ENCODE measurements around the gene GM2A. TPM values are rescaled to one million over a fixed set of nuclear protein-coding genes. Genes with fewer than 3 reads are reported as not detected.

GM2A gene
- total and polyA plus RNA-seq, 2 donors (not counting 1 experiment from before 2014, with no cell fraction given), result 29.8 to 82.7 TPM

GRCh38 chr5:151285683-151286082 lies 32.7 kb downstream of the GM2A start:
- intact Hi-C loops (cut with micrococcal nuclease), result no loop called here
- TF ChIP-seq EZH2 (IDR thresholded peaks at IDR 0.05; ENCODE audit: borderline replicate concordance, insufficient read depth, low read depth, low read length, poor library complexity, severe bottlenecking) (no peak), CTCF (IDR thresholded peaks at IDR 0.05) (no peak)
- no peaks in the 10 kb centered on the region for H3K27me3 Mint-ChIP-seq
- no peak overlapping the region for H3K4me3 ChIP-seq (ENCODE audit: control extremely low read depth in 1 of 5, extremely low read depth in 1 of 5, insufficient read depth in 1 of 5, low read depth in 2 of 5, low read length in 4 of 5)
- 96% methylated on average over 2 of the region's 5 CpGs for WGBS (ENCODE audit: insufficient coverage)
- H3K36me3 ChIP-seq (replicated peaks in 1 of 2; ENCODE audit: control extremely low read depth in 1 of 2, control insufficient read depth in 1 of 2, extremely low read depth in 1 of 2, insufficient read depth in 2 of 2, low read length in 1 of 2), result no peaks in the 10 kb centered on the region
- H3K9me3 ChIP-seq (ENCODE audit: control extremely low read depth in 1 of 3, control insufficient read depth in 2 of 3, insufficient read depth in 1 of 3, low read length in 2 of 3), result no peaks in the 10 kb centered on the region
- H3K4me1 Mint-ChIP-seq, result no peaks in the 10 kb centered on the region
- H3K9me3 Mint-ChIP-seq (ENCODE audit: insufficient read depth), result no peaks in the 10 kb centered on the region
- no peaks in the 10 kb centered on the region for H4K20me1 ChIP-seq (ENCODE audit: control insufficient read depth, insufficient read depth, low read length, poor library complexity, severe bottlenecking)
- H3K79me2 ChIP-seq (ENCODE audit: control insufficient read depth, insufficient read depth, low read length), result no peaks in the 10 kb centered on the region
- no peak overlapping the region for H3K4me2 ChIP-seq (replicated peaks; ENCODE audit: low read depth, low read length, poor library complexity, severe bottlenecking)
- no peaks in the 10 kb centered on the region for H3K4me1 ChIP-seq (ENCODE audit: control insufficient read depth in 2 of 2, insufficient read depth in 2 of 2, low read length in 2 of 2)
- H3K27ac ChIP-seq (ENCODE audit: low read length in 2 of 2), result no peak overlapping the region
- ChIA-PET CTCF (no interaction called here), POLR2A (no interaction called here)
- H3K27ac Mint-ChIP-seq, result no peak overlapping the region
- no peak overlapping the region for H2AFZ ChIP-seq (ENCODE audit: insufficient read depth, low read depth, low read length, poor library complexity, severe bottlenecking)
- H3K9ac ChIP-seq (ENCODE audit: low read length), result no peak overlapping the region
- ATAC-seq (ENCODE audit: low read depth) (no peak), DNase-seq (no peak)
- H3K27me3 ChIP-seq (replicated peaks in 1 of 4; ENCODE audit: control extremely low read depth in 1 of 4, control insufficient read depth in 3 of 4, insufficient read depth in 4 of 4, low read length in 3 of 4), result no peaks in the 10 kb centered on the region
- H3K4me3 Mint-ChIP-seq, result no peak overlapping the region

GRCh38 chr5:151286246-151286645 lies 33.3 kb downstream of the GM2A start:
- H3K4me1 Mint-ChIP-seq, result no peaks in the 10 kb centered on the region
- DNase-seq, result no peak
- no peak overlapping the region for H2AFZ ChIP-seq (ENCODE audit: insufficient read depth, low read depth, low read length, poor library complexity, severe bottlenecking)
- TF ChIP-seq CTCF (IDR thresholded peaks at IDR 0.05), result no peak
- TF ChIP-seq EZH2 (IDR thresholded peaks at IDR 0.05; ENCODE audit: borderline replicate concordance, insufficient read depth, low read depth, low read length, poor library complexity, severe bottlenecking), result no peak
- ATAC-seq (ENCODE audit: low read depth), result no peak
- 83% methylated on average over 1 of the region's 1 CpG for WGBS (ENCODE audit: insufficient coverage)
- no peaks in the 10 kb centered on the region for H3K36me3 ChIP-seq (replicated peaks in 1 of 2; ENCODE audit: control extremely low read depth in 1 of 2, control insufficient read depth in 1 of 2, extremely low read depth in 1 of 2, insufficient read depth in 2 of 2, low read length in 1 of 2)
- no peak overlapping the region for H3K4me2 ChIP-seq (replicated peaks; ENCODE audit: low read depth, low read length, poor library complexity, severe bottlenecking)
- ChIA-PET POLR2A (no interaction called here), CTCF (no interaction called here)
- H4K20me1 ChIP-seq (ENCODE audit: control insufficient read depth, insufficient read depth, low read length, poor library complexity, severe bottlenecking), result no peaks in the 10 kb centered on the region
- no peak overlapping the region for H3K4me3 ChIP-seq (ENCODE audit: control extremely low read depth in 1 of 5, extremely low read depth in 1 of 5, insufficient read depth in 1 of 5, low read depth in 2 of 5, low read length in 4 of 5)
- no peak overlapping the region for H3K9ac ChIP-seq (ENCODE audit: low read length)
- H3K4me3 Mint-ChIP-seq, result no peak overlapping the region
- H3K27me3 ChIP-seq (replicated peaks in 1 of 4; ENCODE audit: control extremely low read depth in 1 of 4, control insufficient read depth in 3 of 4, insufficient read depth in 4 of 4, low read length in 3 of 4), result no peaks in the 10 kb centered on the region
- H3K9me3 Mint-ChIP-seq (ENCODE audit: insufficient read depth), result no peaks in the 10 kb centered on the region
- intact Hi-C loops (cut with micrococcal nuclease), result no loop called here
- H3K9me3 ChIP-seq (ENCODE audit: control extremely low read depth in 1 of 3, control insufficient read depth in 2 of 3, insufficient read depth in 1 of 3, low read length in 2 of 3), result no peaks in the 10 kb centered on the region
- no peak overlapping the region for H3K27ac ChIP-seq (ENCODE audit: low read length in 2 of 2)
- no peaks in the 10 kb centered on the region for H3K4me1 ChIP-seq (ENCODE audit: control insufficient read depth in 2 of 2, insufficient read depth in 2 of 2, low read length in 2 of 2)
- no peaks in the 10 kb centered on the region for H3K27me3 Mint-ChIP-seq
- H3K79me2 ChIP-seq (ENCODE audit: control insufficient read depth, insufficient read depth, low read length), result no peaks in the 10 kb centered on the region
- no peak overlapping the region for H3K27ac Mint-ChIP-seq

Measured in B cell (primary cell).